ENCODE measurements around the gene CCT6B.
"Not testable (repeated sequence)": the region's sequence is repeated elsewhere in the genome, so short reads cannot be mapped to it uniquely, and the experiment has no call there.

CCT6B gene, protein sequence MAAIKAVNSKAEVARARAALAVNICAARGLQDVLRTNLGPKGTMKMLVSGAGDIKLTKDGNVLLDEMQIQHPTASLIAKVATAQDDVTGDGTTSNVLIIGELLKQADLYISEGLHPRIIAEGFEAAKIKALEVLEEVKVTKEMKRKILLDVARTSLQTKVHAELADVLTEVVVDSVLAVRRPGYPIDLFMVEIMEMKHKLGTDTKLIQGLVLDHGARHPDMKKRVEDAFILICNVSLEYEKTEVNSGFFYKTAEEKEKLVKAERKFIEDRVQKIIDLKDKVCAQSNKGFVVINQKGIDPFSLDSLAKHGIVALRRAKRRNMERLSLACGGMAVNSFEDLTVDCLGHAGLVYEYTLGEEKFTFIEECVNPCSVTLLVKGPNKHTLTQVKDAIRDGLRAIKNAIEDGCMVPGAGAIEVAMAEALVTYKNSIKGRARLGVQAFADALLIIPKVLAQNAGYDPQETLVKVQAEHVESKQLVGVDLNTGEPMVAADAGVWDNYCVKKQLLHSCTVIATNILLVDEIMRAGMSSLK

GRCh38 chr17:34961093-34961911 lies at the start of gene CCT6B, which contains the start of gene ZNF830:
CCT6B (minus strand) TSS chr17:34961460; CDS start chr17:34961393, 67 bp downstream.
ZNF830 (plus strand) TSS chr17:34961540; CDS start chr17:34961567, 27 bp downstream.
- DNase-seq (ENCODE audit: low read depth in 2 of 2): peak; percentile 73 to 86

GRCh38 chr17:35010093-35010492 lies 48.8 kb upstream of the CCT6B start:
- no peak for DNase-seq (ENCODE audit: low read depth in 2 of 2)

DNA sequence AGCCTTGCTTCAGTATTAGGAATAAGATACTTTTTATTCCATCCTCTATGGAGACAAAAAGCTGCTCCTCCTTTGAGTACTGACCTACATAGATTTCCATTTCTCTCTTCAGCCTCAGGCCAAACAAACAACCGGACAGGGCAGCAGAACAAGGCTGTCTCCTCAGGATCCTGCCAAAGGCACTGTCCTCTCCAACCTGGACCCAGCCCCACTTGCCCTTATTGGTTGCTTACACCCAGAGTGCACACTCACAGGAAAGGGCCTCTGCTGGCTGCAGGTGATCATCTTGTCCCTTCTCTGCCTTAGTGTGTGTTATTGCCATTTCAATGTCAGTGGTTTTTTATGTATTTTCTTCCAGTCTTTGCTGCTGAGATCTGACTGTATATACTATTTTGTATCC lies 45.7 kb upstream of the CCT6B start:
- no peak for DNase-seq (ENCODE audit: low read depth in 2 of 2)

DNA sequence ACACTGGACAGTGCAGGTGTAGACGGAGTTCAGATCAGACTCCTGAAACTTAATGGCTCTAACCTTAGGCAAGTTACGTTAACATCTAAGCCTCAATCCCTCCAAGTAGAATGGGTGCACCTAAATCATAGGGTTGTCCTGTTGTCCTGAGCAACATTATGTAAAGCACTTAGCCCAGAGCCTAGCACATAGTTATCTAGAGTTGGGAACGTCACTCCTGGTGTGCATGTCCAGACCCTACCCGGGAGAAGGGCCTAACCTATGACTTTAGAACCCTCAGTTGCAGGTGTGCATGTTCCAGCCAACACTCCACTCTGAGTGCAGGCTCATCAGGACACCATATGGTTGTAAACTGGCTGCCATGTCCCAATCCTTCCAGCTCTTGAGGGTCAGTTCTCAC lies 45.1 kb upstream of the CCT6B start:
- no peak for DNase-seq (ENCODE audit: low read depth in 2 of 2)

DNA sequence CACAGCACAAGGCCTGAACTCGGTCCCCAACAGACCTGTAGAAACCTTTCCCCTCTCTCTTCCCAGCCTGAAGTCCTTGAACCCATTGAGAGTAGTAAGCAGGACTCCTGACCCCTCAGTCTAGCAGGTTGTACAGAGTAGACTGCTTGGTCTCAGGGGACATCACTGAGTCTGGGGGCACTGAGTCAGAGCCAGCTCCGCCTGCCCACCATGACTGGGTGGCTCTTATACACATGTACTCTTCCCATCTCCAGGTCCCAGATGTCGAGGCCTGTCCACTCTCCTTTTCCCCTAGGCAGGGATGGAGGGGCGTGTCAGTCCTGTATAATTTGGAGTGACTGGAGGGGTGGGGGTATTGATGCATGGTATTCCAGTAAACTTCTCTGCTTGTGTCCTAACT lies 42.5 kb upstream of the CCT6B start:
- no peak for DNase-seq (ENCODE audit: low read depth in 2 of 2)

- DNase-seq (ENCODE audit: low read depth in 2 of 2): no peak
Measured at GRCh38 chr17:35002876-35003551, 41.8 kb upstream of the CCT6B start.

GRCh38 chr17:35001549-35001948 lies 40.3 kb upstream of the CCT6B start:
- DNase-seq (ENCODE audit: low read depth in 2 of 2): no peak

DNA sequence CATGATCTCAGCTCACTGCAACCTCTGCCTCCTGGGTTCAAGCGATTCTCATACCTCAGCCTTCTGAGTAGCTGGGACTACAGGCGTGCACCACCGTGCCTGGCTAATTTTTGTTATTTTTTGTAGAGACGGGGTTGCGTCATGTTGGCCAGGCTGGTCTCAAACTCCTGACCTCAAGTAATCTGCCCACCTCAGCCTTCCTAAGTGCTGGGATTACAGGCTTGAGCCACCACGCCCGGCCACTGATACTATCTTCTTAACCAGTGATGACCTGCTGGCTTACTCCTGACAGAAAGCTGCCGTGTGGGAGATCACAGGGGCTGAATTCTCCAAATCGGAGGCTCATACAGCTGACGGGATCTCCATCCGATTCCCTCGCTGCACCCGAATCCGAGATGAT lies 39.7 kb upstream of the CCT6B start:
- not testable (repeated sequence) for DNase-seq (ENCODE audit: low read depth in 2 of 2)

DNA sequence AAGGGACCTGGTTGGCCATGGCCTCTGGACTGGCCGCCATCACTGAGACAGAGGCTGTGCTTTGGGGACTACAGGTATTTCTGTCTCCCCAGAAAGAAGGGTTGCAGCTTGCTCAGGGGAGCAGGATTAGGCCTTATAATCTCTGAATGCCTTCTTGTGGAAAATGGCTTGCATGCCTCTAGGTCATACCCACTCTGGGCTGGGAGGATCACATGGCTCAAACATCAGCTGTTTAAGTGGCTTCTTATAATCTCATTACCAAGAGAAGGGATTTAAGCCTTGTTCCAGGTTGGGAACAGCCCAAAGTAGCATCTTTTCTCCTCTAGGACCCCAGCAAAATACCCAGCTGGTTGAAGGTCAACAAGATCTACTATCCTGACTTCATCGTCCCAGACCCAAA lies 38.2 kb upstream of the CCT6B start:
- no peak for DNase-seq (ENCODE audit: low read depth in 2 of 2)

DNA sequence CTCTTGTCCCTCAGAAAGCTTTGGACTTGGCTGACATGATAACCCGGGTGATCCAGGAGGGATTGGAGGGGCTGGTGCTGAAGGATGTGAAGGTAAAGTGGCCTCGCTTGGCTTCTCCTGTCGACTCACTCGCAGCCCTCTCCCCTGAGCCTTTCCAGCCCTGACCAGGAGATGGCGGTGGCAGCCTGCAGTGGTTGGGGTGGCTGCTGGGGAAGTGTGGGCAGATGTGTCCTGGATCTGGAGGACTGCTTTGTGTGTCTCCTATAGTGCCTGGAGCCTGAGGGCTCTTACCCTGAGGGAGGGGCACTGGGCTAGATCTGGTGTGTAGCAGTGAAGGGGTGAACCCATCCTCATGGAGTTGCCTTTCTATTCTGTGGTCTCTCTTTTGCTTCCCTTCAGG lies 36.9 kb upstream of the CCT6B start:
- DNase-seq (ENCODE audit: low read depth in 2 of 2): peak; percentile 57 to 66

DNA sequence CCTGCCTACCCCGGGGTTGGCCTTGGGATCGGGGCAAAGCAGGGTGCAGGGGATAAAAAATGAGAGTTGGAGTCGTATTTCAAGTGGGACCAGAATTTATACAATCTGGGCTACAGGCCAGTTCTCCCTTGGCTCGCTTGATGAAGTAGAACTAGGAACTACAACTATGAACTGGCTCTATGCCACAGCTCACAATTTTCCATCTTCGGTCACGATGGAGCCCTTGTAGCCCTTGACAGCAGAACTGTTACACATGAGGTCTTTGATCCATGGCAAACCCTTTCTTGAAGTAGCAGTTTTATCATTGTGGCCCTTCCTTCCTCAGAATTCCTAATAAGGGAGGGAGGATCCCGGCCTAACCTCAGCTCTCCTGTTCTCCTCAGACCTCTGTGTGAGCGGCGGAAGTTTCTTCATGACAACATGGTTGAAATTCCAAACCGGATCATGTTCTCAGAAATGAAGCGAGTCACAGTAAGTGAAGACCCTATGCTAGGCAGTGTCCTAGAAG lies 36.1 kb upstream of the CCT6B start:
- no peak for DNase-seq (ENCODE audit: low read depth in 2 of 2)

DNA sequence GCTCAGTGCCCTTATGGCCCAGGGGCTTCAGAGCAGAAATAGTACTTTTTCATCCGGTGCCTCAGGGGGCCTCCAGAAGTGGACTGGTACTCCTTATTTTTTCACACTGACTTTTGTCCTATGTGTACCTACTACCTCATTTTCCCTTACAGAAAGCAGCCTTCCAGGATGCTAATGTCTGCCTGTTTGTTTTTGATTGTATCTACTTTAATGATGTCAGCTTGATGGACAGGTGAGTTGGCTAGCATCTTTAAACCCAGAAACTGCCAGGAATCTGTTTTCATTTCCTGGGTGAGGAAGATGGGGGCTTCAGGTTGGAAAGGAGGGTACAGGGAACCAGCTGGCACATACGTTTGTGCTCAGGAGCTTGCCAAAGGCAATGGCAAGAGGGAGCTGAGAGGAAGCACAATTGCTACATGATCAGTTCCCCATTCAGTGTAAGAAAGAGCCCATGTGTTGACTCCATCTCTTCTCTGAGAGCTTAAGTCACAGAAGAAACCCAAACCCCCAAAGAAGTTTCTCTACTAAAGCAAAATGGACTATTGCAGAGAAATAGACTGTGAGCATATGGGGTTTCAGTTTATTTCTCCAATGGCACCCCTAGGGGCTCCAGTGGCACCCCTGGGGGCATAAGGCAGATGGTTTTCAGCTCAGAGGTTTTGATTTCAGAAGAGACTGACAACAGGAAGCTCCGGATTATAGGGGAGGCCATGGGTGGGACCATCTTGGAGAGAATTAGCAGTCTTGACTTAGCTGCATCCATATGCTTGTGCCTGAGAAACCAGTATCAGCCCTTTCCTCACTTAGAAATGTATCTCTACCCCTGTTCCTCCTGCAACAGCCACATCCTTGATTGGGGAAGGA lies 35.4 kb upstream of the CCT6B start:
- DNase-seq (ENCODE audit: low read depth in 2 of 2): no peak

DNA sequence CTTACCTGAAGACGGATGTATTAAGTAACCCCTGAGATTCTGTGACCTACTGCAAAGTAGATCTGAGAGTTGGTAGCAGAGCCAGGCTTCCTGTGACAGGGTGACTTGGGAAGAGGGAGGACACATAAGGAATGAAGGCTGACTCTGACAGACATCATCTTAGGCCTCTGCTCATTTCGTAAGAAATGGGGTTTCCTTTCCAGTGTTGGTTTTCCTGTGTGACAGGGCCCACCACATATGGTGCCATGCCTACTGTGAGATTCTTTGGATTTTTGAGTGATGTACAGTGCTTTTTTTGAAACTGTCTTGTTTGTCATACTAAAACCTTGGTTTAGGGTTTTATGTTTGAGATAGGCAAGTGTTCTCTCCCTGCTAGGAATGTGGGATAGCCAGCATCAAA lies 31.8 kb upstream of the CCT6B start:
- no peak for DNase-seq (ENCODE audit: low read depth in 2 of 2)

DNA sequence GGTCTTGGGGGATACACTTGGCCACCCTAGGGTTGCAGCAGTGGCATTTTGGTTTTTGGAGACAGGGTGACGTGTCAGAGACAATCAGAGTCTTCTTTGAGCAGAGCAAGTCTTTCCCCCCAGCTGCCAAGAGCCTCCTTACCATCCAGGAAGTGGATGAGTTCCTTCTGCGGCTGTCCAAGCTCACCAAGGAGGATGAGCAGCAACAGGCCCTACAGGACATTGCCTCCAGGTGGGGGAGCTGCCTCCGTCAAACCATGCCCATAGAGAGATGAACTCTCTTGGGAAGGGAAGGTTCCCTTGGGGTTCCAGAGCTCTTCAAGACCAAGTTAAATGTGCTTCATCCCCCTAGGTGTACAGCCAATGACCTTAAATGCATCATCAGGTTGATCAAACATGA lies 30.3 kb upstream of the CCT6B start:
- no peak for DNase-seq (ENCODE audit: low read depth in 2 of 2)

GRCh38 chr17:34990921-34991365 lies 29.7 kb upstream of the CCT6B start:
- DNase-seq (ENCODE audit: low read depth in 2 of 2): no peak

DNA sequence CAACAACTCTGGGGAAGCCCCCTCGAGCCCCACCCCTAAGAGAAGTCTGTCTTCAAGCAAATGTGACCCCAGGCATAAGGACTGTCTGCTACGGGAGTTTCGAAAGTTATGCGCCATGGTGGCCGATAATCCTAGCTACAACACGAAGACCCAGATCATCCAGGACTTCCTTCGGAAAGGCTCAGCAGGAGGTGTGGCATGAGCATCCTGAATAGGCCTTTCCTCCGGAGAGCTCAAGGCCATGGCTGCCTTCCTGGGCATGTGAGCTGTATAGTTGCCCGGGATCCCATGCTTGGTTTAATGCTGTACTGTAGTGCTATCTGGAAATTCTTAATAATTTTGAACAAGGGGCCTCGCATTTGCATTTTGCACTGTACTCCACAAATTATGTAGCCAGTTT lies 28.2 kb upstream of the CCT6B start:
- DNase-seq (ENCODE audit: low read depth in 2 of 2): no peak

GRCh38 chr17:34988644-34989043 lies 27.4 kb upstream of the CCT6B start:
- no peak for DNase-seq (ENCODE audit: low read depth in 2 of 2)

- no peak for DNase-seq (ENCODE audit: low read depth in 2 of 2)
Measured at GRCh38 chr17:34987232-34987631, 26.0 kb upstream of the CCT6B start.

DNA sequence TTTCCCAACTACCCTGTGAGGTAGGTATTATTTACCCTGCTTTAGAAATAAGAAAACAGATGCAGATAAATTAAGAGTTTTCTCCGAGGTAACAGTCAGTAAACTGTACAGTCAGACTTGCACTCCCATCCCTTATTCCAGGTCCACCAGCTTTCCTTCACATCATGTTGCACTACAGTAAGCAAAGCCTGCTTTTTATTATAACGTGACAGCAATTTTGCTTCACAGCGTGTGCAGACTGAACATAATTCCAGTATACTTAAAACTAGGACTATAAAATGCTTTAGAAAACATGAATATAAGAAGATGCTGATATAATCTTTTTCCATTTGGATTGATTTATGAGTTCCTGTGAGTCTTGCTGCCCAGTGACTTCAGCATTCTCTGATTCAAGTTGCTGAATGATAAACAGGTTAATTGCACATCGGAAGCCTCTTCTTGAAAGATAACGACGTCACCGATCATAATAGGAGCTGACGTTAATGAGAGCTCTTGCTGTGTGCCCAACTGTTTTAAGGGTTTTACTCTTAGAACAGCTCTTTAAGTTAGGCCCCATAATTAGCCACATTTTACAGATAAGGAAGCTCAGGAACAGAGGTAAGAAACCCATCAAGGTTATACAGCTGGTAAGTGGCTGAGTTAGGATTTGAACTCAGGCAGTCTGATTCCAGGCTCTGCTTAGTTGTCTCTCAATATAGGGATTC lies 20.4 kb upstream of the CCT6B start:
- DNase-seq (ENCODE audit: low read depth in 2 of 2): no peak
